AML-193 (cell line): ENCODE measurements around the gene BTAF1.

Source experiments
- DNase-seq, 2 experiments: peaks; one replicate each; lab custom pipeline; 2025; lab: John Stamatoyannopoulos, UW

The BTAF1 gene

DNA sequence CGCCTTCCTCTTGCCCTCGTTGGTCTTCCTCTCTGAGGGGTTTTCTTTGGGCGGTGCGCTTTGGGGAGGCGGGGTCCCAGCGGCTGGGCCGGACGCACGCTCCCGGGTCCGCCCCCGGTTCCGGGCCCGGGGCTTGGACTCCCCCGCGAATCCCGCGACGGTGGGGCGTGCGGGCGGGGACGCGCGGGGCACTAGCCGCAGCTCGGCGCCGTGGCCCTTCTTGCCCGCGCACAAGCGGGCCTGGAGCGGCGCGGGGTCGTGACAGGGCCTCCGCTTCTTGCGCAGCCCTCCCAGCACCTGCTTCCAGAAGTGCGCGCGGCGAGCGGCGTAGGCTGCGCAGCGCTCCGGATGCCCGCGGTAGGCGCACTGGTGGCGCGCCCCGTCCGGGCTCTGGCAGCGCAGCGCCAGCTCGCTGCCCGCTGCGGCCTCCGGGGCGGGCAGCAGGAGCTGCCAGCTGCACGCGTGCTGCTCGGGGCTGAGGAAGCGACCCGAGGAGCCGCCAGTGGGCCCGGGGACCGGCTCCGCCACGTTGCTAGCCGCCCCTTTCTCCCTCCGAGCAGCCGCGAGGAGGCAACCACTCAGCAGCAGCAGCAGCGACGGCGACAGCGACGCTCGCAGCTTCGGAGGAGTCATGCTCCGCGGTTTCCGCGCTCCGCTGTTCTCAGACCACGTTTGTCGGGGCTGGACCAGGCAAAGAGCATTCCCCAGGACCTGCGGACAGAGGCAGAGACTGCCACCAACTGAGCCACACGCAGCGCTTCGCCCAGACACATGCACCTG lies 15.0 kb upstream of the BTAF1 start:
- DNase-seq, result peak; percentile 79 to 82

DNA sequence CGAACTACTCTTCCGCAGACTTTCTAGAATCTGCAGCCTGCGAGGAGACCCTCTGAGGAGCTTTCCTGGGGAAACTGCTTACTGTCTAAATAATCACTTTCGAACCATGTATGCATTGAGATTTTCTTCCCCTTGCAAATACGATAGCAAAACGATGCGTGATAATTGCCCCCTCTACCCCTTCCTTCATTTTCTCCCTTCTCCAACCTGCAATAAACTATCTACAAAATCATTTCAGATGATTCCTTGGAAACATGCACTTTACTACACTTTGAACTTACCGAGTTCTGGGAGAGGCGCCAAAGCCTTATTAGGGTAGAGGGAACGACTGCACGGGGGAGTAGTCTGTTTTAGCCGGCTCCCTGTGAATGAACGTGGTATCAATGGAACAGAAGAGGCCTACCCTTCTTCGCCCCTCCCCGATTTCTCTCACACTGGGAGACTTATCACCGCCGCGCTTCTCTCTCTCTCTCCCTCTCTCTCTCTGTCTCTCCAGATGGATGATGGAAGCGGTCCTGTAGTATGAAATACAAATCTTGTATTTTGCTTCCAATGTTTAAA lies 14.4 kb upstream of the BTAF1 start, which contains the start of gene FGFBP3:
FGFBP3 (minus strand) TSS at position 370 of the 561 bp plus-strand sequence. CDS start 517 bp downstream, outside the sequence.
- DNase-seq, result peak; percentile 36 to 51

DNA sequence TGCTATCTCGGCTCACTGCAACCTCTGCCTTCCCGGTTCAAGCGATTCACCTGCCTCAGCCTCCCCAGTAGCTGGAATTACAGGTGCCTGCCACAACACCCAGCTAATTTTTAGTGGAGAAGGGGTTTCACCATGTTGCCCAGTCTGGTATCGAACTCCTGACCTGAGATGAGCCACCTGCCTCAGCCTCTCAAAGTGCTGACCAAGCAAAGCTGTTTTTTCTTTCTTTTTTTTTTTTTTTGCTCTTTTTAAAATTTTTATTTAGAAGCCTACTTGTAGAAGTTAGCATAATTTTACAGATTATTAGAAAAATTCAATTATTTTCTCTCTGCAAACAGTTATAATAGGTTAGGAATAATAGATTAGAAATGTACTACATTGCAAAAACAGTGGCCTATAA lies 13.1 kb upstream of the BTAF1 start:
- DNase-seq, result no peak

DNA sequence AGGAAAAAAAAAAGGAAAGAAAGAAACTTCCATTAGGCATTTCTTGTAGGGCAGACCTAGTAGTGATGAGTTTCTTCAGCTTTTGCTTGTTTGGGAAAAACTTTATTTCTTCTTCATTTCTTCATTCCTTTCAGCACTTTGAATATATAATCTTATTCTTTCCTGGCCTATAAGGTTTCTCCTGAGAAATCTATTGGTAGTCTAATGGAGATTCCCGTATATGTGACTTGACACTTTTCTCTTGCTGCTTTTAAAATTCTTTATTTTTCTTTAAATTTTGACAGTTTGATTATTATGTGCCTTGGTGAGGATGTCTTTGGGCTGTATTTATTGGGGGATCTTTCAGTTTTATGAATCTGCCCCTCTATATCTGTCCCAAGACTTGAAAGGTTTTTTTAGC lies 3.9 kb upstream of the BTAF1 start:
- DNase-seq, result no peak

DNA sequence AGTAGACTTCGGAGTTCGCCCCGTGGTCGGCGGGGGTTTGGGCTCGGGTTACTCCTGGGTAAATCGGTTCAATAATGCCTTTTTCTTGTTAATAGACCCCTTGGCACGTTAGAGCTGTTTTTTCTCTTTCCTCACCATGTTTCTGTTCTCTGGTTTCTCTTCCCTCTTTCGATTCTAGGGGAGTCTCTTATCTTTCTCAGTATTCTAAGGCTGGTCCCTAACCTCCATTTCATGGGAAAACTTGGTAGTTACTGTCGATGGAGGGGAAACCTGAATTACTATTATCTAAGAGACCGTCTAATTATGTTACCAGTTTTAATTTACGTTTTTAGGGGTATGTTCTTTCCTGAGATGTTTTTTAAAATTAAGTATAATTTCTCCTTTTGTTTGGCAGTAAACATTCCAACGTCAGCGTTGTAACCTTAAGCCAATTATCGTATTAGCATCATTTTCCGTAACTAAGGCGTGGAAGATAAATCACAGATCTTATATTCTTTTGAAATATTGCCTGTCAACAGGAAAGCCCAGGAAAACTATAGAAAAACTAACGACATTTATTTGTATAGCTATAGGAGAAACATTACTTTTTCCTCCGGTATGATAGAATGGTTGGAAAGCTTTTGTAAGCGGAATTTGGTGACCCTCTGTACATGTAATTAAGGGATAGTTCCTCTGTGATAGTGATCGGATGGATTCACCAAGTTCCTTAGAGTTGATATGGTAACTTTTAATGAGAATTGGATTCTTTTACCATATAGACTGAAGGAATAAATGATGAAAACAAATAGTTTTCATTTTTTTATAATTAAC lies 847 bp downstream of the BTAF1 start:
- peak in 1 of 2 experiments; percentile 16 for DNase-seq

DNA sequence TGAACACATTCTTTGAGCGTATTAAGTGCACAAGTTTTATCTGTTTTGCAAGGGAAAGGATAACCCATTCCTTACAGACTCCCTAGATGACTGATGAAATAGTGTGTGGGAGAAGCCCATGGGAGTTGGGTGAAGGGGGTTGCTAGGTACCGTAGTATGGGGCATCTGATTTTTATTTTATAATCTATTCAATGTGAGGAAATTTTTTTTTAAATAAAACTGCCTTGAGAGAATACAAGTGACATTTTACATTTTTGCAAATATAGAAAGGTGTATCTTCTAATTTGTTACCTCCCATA lies 1.4 kb downstream of the BTAF1 start:
- DNase-seq, result no peak

DNA sequence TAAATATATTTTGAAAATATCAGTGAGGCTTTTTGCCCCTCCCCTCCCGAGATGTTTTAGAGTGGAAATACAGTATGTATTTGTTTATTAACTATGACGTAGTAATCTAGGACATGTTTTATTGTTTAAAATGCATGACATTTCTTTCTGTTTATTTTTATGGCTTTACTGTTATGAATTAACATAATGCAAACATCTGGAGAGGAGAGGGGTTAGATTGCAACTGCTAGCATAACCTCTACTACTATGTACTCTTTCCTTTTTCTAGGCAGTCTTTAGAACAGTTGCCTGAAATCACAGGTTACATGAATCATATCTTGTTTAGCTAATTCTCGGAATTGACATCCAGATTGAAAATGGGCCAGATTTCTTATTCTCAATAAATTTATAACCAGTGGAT lies 7.4 kb downstream of the BTAF1 start:
- no peak for DNase-seq

DNA sequence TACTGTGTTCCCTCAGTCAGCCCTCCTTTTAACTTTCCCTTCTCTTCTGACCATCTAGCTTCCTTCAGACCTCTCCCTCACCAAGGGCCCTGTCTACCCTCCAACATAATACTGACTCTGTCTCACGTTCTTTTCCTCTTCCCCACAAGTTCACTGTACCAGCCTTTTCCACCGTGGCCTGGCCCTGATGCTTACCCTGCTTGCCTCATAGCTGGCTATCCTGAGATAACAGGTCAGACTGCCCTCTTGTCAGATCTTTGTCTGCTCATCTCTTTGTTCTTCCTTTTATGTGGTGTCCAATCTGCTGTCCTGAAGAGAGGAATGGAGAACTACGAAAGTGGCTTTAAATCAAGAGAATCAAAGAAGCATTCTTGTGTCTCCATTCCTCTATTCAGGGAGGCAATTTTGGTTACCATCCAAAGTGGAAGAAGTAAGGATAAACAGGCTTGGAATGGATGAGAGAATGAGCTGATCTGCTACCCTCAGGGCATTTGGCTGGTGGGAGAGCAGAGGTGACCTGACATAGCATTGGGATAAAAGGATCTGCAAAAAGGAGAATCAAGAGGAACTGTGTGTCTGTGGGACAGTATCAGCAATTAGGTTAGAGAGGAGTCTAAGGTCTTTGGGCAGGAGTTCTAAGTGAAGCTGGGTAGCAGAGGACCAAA lies 8.1 kb downstream of the BTAF1 start:
- no peak for DNase-seq

DNA sequence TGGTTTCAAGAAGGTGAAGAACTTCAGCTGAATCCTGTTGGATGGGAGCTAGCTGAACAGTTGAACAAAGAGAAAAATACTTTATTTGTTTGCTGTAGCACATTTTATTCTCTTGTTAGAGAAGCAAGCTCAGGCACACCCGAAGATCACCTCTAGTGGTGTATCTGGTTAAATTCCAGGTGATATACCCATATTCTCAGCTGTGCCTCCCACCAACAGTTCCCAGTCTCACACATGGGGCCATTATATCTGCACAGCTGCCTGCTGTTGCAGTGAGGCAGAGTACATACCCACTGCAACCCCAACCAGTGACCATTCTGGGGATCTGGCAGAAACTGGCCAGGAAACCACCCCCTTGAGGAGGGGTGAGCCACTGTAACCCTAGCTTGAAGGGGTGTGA lies 9.2 kb downstream of the BTAF1 start:
- no peak for DNase-seq

DNA sequence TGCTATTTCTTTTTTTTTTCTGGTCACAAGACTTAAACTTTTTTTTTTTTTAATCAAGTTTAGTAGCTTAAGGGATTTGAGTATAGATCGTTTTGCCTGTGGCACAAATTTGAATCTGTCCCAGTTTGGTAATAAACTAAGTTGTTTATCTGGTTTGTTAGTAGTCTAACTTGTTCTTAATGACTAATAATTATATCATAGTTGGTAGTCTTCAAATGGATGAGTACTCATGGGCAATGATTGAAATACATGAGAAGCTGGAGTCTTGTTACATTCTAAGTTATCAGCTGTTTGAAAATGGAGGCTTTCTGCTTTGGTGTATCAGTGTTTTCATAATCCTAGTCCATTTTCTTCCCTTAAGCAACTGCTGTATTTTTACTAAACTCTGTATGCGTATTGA lies 12.3 kb downstream of the BTAF1 start:
- no peak for DNase-seq

DNA sequence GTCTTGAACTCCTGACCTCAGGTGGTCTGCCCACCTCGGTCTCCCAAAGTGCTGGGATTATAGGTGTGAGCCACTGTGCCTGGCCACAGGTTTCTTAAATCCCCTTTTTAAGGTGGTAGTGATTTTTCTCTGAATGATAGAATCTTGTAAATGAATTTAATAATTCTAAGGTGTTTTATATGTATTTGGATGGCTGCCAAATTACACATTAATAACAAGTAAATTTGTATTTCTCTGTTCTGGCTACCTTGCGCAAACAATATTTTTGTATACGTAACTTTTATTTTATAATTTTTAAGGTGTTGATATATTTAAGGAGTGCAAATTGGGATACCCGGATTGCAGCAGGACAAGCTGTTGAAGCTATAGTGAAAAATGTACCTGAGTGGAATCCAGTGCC lies 16.1 kb downstream of the BTAF1 start:
- DNase-seq, result no peak

DNA sequence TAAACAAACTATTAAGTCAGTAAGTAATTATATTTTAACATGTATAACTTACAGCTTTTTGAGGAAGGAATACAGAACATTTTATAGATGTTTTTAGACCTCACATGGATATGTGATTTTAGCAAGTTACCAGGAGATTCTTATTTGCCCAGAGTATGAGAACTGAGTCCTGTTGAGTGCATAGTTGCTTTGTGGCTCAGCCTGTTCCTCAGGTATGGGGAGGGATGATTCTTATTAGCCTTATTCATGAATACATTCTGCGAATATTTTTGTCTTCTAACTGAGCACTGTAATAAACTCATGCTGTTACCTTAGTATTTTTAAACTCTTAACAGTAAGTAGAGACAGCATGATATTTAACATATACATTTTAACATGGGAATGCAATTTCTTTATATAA lies 17.9 kb downstream of the BTAF1 start:
- no peak for DNase-seq

DNA sequence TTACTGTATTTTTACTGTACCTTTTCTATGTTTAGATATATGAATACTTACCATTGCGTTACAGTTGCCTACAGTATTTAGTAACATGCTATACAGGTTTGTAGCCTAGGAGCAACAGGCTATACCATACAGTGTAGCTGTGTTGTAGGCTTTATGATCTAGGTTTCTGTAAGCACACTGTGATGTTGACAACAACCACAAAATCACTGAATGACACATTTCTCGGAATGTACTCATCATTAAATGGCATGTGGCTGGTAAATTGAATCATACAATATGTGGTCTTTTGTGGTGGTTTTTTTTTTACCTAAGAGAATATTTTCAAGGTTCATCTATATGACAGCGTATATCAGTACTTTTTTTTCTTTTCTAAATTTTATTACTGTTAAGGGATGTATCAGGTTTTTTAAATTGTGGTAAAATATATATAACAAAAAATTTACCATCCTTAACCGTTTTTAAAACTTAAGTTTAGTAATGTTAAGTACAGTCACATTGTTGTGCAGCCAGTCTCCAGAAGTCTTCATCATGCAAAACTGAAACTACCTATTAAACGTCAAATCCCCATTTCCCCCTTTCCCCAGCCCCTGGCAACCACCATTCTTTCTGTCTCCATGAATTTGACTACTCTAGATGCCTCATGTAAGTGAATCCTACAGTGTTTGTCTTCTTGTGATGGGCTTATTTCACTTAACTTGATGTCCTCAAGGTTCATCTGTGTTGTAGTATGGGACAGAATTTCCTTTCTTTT lies 21.5 kb downstream of the BTAF1 start:
- no peak for DNase-seq

DNA sequence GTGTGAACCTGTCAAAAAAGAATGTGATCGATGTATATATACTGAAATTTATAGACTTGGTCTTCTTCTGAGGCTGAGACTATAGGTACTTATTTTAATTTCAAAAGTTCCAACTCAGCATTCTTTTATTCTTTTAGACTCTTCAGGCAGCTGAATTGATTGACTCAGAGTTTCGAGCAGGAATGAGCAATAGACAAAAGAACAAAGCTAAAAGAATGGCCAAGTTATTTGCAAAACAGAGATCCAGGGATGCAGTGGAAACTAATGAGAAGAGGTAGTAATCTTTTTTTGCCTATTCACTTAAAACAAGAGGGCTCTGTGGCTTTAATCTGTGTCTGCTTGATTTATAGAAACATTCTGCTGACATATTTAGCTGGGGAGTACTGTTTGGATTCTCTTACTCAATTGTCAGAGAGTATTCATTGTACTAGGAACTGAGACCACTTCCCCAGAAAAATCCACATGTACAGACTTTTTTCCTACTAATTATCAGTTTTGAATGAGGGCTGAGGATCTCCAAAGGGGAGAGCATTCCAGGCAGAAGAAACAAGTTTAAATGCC lies 30.1 kb downstream of the BTAF1 start:
- no peak for DNase-seq

DNA sequence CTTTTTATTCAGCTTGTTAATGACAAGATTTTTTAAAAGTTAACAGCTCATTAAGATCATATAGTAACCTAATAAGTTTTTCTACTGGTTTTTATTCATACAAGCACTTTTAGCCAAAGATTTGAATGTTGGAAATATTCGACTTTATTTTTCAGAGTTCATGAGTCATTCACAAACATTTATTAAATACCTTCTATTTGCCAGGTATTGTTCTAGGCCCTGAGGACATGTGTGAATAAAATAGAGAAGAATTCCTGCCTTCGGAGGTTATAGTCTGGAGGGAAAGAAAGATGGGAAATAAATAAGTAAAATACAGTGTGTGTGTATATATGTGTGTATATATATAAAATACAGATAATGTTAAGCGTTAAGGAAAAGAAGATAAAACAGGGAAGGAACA lies 31.5 kb downstream of the BTAF1 start:
- DNase-seq, result no peak

DNA sequence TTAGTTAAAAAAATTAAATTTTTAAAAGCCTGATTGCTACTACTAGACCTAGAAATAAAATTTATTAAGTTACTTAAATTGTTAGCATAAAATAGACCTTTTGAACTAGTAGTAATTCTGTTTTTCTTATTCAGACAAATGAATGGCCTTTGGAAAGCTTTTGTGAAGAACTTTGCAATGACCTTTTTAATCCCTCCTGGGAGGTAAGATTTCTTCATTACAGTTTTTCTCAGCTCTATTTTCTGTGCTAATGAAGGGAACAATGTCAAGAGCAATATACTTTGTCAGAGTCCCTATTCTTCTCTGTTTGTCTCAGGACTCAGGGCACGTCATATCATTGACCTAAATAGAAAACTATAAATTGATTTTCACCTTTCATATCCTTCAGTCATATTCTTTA lies 33.5 kb downstream of the BTAF1 start:
- no peak for DNase-seq

DNA sequence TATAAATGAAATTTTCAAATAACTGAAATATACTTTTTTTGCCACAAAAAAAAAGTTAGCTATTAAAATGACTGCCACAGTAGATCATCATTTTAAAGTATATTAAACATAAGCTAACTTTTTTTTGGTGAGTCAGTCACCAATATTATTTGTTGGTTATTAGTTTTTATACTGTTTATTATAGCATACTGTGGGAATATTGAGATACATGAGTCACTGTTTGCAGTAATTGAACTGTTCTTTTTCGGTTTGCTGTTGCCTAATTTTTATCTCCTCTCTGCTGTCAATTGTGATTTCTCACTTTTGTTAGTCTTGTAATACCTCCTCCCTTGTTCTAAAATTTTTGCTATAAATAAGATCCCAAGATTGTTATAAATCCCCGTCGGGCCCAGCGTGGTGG lies 45.7 kb downstream of the BTAF1 start:
- DNase-seq, result no peak

DNA sequence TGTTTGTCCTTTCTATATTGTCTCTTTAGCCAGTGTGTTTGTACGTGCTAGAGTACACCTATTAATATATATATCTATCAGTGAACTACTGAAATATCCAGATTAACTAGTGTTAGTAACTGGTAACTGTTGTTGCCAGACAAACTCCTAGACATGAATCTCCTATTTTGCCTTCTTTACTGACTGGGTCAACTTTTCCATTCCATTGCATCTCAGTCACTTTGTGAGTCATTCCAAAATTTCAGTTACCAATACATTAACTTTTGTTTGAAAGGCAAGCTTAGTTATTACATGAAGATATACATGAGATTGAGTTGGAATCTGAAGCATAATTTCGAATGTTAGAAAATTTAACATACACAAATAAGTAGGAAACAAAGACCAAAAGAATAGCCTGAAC lies 51.4 kb downstream of the BTAF1 start:
- DNase-seq, result no peak

DNA sequence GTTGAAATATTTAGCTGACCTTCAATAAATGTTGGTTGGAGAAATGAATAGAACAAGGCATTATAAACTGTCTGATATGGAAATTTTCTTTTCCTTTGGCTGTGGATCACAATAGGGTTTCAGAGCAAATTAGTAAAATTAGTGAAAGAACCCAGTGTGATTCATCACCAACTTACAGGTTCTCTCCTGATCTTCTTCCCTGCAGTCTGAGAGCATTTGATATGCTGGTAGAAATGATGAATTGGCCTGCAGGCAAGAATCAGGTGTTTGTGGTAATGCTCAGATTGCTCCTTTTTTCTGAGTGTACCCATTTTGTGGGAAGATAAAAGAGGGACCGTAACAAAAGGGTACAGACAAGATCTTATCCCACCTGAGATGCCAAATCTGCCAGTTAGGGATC lies 51.9 kb downstream of the BTAF1 start:
- no peak for DNase-seq

DNA sequence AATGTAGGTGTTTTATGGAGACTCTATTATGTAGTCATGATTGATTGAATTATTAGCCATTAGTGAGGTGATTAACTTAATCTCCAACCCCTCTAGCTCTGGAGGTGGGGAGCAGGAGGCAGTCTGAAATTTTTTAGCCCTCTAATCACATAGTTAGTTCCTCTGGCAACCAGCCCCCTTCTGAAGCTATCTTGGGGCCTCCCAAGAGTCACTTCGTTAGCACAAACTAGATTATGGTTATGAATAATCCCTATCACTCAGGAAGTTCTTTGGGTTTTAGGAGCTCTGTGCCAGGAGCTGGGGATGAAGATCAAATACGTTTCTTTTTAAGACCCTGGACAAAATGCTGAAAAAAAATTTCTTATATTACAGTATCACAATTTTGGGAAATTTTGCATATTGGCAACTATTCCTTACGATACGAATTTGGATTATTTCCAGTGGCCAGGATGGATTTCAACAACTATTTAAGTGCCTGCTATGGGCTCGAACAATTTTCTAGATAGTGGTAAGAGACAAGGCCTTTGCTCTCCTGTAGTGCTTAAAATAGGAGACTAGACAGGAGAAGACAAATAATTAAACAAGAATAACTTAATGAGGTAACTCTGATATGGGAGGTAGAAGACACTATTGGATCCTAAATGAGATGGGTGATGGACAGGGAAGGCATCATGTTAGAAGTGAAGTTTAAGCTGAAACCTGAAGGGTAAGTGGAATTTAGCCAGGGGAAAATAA lies 52.9 kb downstream of the BTAF1 start:
- DNase-seq, result no peak

DNA sequence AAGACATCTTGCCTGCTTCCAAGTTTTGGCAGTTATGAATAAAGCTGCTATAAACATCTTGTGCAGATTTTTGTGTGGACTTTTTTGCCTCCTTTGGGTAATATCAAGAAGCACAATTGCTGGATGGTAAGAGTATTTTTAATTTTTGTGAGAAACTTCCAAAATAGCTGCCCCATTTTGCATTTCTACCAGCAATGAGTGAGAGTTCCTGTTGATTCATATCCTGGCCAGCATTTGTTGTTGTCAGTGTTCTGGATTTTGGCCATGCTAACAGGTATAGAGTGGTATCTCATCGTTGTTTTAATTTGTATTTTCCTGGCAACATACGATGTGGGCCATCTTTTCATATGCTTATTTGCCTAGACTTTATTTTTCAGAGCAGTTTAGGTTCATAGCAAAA lies 53.9 kb downstream of the BTAF1 start:
- no peak for DNase-seq
